Gastrocnemius medialis (tissue), 4 donors: Measurements from ENCODE around the gene PPIL3. TPM values are rescaled to one million over a fixed set of nuclear protein-coding genes. Genes with fewer than 3 reads are reported as not detected.

Experiments
- ATAC-seq, 2 donors: fragments of 150-250 bp; one replicate each; pipeline ENCODE4 v1.9.1; 2016
- DNase-seq, 2 donors: peaks; one replicate each; pipeline ENCODE4 v3.0.0-alpha.2; 2019
- H3K27ac ChIP-seq, 4 donors: fragments of 200-600 bp; sonication (generic); 1 replicate in 1 of 4; 2 replicates in 3 of 4; pipeline ENCODE4 v1.5.1; 2016 to 2018; ENCODE audit warnings: mild to moderate bottlenecking in 2 of 4, moderate library complexity in 1 of 4
- H3K27me3 ChIP-seq, 3 donors: fragments of 200-600 bp; sonication (generic) in 2 of 3; 1 replicate in 1 of 3; 2 replicates in 2 of 3; pipeline versions ENCODE4 v1.5.1 to v1.6.0; 2016 to 2019; ENCODE audit warnings: mild to moderate bottlenecking in 1 of 3, moderate library complexity in 1 of 3
- H3K36me3 ChIP-seq, 2 donors: fragments of 200-600 bp; sonication (generic) in 1 of 2; one replicate each; pipeline ENCODE4 v1.5.1; 2017 to 2018
- H3K4me1 ChIP-seq, 2 donors: fragments of 200-600 bp; sonication (generic) in 1 of 2; one replicate each; pipeline ENCODE4 v1.5.1; 2016 to 2017; ENCODE audit warnings: mild to moderate bottlenecking in 2 of 2
- H3K4me3 ChIP-seq, 4 donors: fragments of 200-600 bp; sonication (generic) in 3 of 4; 1 replicate in 1 of 4; 2 replicates in 3 of 4; pipeline ENCODE4 v1.5.1; 2016 to 2019; ENCODE audit warnings: mild to moderate bottlenecking in 2 of 4
- H3K9me3 ChIP-seq, 3 donors: fragments of 200-600 bp; sonication (generic) in 2 of 3; 1 replicate in 1 of 3; 2 replicates in 2 of 3; pipeline ENCODE4 v1.5.1; 2016 to 2019
- POLR2A ChIP-seq, 2 donors: fragments of 450-650 bp; IDR thresholded peaks; one replicate each; pipeline ENCODE4 v1.6.1; 2017; ENCODE audit warnings: antibody characterized with exemption in 2 of 2, mild to moderate bottlenecking in 2 of 2, moderate library complexity in 2 of 2
- in situ Hi-C, 4 donors: fragments of 200-750 bp; cut with MboI; loops; one replicate each; pipeline versions ENCODE4 v1.15.0 to v1.8.0; 2017; ENCODE audit warnings: low sequenced_read_pairs in 4 of 4
- intact Hi-C: fragments of 100-400 bp; cut with DNase I; formaldehyde crosslinking; loops from one replicate; pipeline ENCODE4 v1.15.1; 2023; ENCODE audit warnings: low total_unique reads
- total RNA-seq, 4 donors: library from RNA; depleted of rRNA; stranded (reverse); fragments of >200 nt; gene quantifications; one replicate each; pipeline versions ENCODE4 v1.1.0 to v1.2.3, GENCODE V29; 2016
- TF ChIP-seq, protein P1 (sequence below), 5 experiments: fragments of 450-650 bp in 3 of 5; fragments of 200-600 bp in 2 of 5; sonication (generic) in 2 of 5; IDR thresholded peaks in 4 of 5; conservative IDR thresholded peaks in 1 of 5; 1 replicate in 4 of 5; 2 replicates in 1 of 5; pipeline ENCODE4 v1.5.1; 2016 to 2019; ENCODE audit warnings: antibody characterized with exemption in 5 of 5, mild to moderate bottlenecking in 3 of 5, moderate library complexity in 3 of 5

PPIL3 gene
- total RNA-seq, 4 donors from 2014 or later = 8.4 to 29.2 (median 14.3) TPM

DNA sequence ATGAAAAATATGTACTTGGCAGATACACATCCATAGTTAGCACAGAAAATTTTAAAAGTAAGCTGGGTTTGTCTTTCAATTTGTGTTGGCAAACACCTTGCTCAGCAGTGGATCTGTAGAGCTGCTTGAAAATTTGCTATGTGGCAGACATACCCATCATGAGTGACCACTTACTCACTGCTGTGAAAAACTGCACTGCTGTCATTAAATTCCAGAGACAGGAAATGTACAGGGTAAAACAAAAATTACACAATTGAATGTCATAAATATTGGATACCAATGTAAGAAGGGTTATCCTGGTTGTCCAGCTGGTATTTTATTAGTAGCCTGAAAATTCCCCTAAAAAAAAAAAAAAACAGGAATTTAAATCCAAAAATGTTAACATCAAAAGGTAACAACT, 24.8 kb upstream of the PPIL3 start:
- TF ChIP-seq POLR2A (IDR thresholded peaks at IDR 0.05) = no peak
- TF ChIP-seq, protein P1, sequence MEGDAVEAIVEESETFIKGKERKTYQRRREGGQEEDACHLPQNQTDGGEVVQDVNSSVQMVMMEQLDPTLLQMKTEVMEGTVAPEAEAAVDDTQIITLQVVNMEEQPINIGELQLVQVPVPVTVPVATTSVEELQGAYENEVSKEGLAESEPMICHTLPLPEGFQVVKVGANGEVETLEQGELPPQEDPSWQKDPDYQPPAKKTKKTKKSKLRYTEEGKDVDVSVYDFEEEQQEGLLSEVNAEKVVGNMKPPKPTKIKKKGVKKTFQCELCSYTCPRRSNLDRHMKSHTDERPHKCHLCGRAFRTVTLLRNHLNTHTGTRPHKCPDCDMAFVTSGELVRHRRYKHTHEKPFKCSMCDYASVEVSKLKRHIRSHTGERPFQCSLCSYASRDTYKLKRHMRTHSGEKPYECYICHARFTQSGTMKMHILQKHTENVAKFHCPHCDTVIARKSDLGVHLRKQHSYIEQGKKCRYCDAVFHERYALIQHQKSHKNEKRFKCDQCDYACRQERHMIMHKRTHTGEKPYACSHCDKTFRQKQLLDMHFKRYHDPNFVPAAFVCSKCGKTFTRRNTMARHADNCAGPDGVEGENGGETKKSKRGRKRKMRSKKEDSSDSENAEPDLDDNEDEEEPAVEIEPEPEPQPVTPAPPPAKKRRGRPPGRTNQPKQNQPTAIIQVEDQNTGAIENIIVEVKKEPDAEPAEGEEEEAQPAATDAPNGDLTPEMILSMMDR (IDR thresholded peaks at IDR 0.05 in 4 of 5, conservative IDR thresholded peaks at IDR 0.05 in 1 of 5) = no peak
- no peaks in the 10 kb centered on the region for H3K4me1 ChIP-seq
- no peak for DNase-seq
- H3K27me3 ChIP-seq = no peaks in the 10 kb centered on the region
- ATAC-seq = no peak
- H3K9me3 ChIP-seq = no peaks in the 10 kb centered on the region
- H3K36me3 ChIP-seq = peaks cover 0 to 81% of the 10 kb centered on the region in 2 donors
- intact Hi-C loops (no loop called here), in situ Hi-C loops (no loop called here)
- H3K27ac ChIP-seq = no peak overlapping the region
- H3K4me3 ChIP-seq = no peak overlapping the region

GRCh38 chr2:200909958-200910357, 21.1 kb upstream of the PPIL3 start:
- no peak for DNase-seq
- TF ChIP-seq POLR2A (IDR thresholded peaks at IDR 0.05) = no peak
- TF ChIP-seq, protein P1 (IDR thresholded peaks at IDR 0.05 in 4 of 5, conservative IDR thresholded peaks at IDR 0.05 in 1 of 5) = no peak
- no peaks in the 10 kb centered on the region for H3K27me3 ChIP-seq
- no peak for ATAC-seq
- no peak overlapping the region for H3K4me3 ChIP-seq
- H3K9me3 ChIP-seq = no peaks in the 10 kb centered on the region
- no peak overlapping the region for H3K27ac ChIP-seq
- in situ Hi-C loops = loop anchor here in 3 of 4 donors (10.0 kb wide), 3 partner anchors 155 to 275 kb away; partner anchors contain the start of genes CASP10 (in 2 of the 3), HYCC2 (in 1 of the 3) and NDUFB3 (in 1 of the 3)
- no peaks in the 10 kb centered on the region for H3K4me1 ChIP-seq
- intact Hi-C loops = loop anchor here (5.0 kb wide), 1 partner anchor 322 kb away; no protein-coding TSS in a partner anchor
- H3K36me3 ChIP-seq = peaks cover 0 to 51% of the 10 kb centered on the region in 2 donors

- DNase-seq = peak; percentile 27 to 57
- H3K4me3 ChIP-seq = no peak overlapping the region
- TF ChIP-seq, protein P1 (IDR thresholded peaks at IDR 0.05 in 4 of 5, conservative IDR thresholded peaks at IDR 0.05 in 1 of 5) = peak; percentile 28 to 70 (median 54)
- no peak for TF ChIP-seq POLR2A (IDR thresholded peaks at IDR 0.05)
- intact Hi-C loops (loop anchor here (2.0 to 5.0 kb wide), 2 partner anchors 271 to 327 kb away; no protein-coding TSS in a partner anchor), in situ Hi-C loops (loop anchor here in 3 of 4 donors (10.0 kb wide), 3 partner anchors 159 to 279 kb away; partner anchors contain the start of genes CASP10 (in 2 of the 3), HYCC2 (in 1 of the 3) and NDUFB3 (in 1 of the 3))
- peak overlapping the region in 2 of 4 donors; percentile 11 to 20 for H3K27ac ChIP-seq
- peaks cover 0 to 10% of the 10 kb centered on the region in 2 donors for H3K4me1 ChIP-seq
- peaks cover 0 to 35% of the 10 kb centered on the region in 2 donors for H3K36me3 ChIP-seq
- H3K9me3 ChIP-seq = no peaks in the 10 kb centered on the region
- no peaks in the 10 kb centered on the region for H3K27me3 ChIP-seq
- peak; percentile 45 to 85 for ATAC-seq
Observed at GRCh38 chr2:200905618-200906296, 16.9 kb upstream of the PPIL3 start.

DNA sequence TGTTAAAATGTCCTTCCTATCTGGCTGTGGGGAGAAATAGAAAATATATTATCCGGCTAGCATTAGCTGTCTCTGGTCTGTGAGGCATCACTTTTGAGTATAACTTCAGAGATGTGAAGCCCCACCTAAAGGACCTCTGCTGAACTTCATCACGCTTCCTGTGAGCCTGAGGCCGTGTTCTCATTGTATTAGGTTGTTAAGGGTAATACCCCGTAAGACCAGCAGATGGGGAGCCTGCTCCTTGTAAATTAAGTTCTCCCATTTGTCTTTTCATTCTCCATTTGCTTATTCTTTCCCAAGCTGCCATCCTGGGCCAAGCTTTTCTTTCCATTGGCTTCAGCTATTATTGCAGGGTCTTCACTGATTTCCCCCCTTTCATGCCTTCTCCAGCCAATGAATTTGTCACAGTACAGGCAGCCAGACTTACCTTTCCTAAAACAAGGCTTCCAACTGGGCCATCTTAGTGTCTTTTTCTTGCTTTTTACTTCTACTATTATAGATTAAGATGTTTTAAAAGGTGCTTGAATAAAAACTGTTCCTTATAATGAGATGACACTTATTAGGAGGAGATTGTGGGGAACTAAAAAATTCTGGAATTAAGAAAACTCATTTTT, 12.7 kb upstream of the PPIL3 start:
- intact Hi-C loops (no loop called here), in situ Hi-C loops (loop anchor here in 3 of 4 donors (10.0 kb wide), 3 partner anchors 163 to 283 kb away; partner anchors contain the start of genes CASP10 (in 2 of the 3), HYCC2 (in 1 of the 3) and NDUFB3 (in 1 of the 3))
- H3K27me3 ChIP-seq = no peaks in the 10 kb centered on the region
- DNase-seq = peak; percentile 5 to 52
- H3K9me3 ChIP-seq = no peaks in the 10 kb centered on the region
- no peak overlapping the region for H3K27ac ChIP-seq
- no peak overlapping the region for H3K4me3 ChIP-seq
- H3K4me1 ChIP-seq = peaks cover 0 to 10% of the 10 kb centered on the region in 2 donors
- H3K36me3 ChIP-seq = peaks cover 0 to 62% of the 10 kb centered on the region in 2 donors
- peak; percentile 67 to 82 for ATAC-seq
- TF ChIP-seq, protein P1 (IDR thresholded peaks at IDR 0.05 in 4 of 5, conservative IDR thresholded peaks at IDR 0.05 in 1 of 5) = peak; percentile 43 to 69 (median 64)
- TF ChIP-seq POLR2A (IDR thresholded peaks at IDR 0.05) = no peak
